SKM-1 (cell line): Measurements from ENCODE around the gene RAD51B.

Source experiments
- DNase-seq: peaks from one replicate; lab custom pipeline; 2025; ENCODE audit not compliant: unreplicated experiment; lab: John Stamatoyannopoulos, UW

RAD51B gene

DNA sequence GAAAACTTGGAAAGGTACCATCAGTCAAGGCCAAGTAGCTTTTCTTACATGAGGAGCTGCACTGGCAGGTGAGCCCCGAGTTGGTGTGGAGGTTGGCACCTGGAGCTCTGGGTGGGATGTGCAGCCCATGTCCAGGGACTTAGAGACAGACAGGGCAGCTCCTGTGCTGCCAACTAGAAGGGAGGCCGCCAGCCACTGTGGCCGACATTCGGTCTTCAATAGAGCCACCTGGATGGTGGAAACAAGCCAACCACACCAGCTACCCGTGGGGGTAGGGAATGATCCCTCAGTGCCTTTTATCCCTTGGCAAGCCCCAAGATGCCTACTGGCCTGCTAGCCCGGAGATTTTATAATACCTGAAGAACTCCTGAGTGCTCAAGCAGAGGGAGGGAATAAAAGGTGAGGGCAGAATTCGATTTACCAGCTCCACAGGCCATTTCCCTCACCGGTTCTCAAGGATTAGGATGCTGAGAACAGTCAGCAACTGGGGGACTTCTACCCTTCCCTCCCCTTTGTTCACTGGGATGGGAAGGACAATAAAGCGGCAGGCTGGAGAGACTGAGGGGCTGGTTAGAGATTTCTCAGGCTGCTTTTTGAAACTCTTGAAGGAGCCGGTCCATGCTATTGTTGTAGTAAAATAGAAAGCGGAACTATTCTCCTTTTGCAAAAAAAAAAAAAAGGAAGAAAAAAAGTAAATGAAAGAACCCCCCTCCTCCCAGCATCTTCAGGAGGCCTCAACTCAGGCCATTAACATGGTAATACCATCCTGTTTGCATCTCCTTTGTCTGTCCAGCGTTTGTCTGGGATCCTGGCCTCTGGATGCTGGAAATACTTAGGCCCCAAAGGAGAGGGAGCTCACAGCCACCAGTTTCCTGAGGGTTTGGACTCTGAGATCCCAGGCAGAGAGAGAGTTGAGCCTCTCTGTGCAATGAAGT lies 651.7 kb downstream of the RAD51B start:
- no peak for DNase-seq

GRCh38 chr14:68471964-68472508 lies 652.5 kb downstream of the RAD51B start:
- DNase-seq, result no peak

DNA sequence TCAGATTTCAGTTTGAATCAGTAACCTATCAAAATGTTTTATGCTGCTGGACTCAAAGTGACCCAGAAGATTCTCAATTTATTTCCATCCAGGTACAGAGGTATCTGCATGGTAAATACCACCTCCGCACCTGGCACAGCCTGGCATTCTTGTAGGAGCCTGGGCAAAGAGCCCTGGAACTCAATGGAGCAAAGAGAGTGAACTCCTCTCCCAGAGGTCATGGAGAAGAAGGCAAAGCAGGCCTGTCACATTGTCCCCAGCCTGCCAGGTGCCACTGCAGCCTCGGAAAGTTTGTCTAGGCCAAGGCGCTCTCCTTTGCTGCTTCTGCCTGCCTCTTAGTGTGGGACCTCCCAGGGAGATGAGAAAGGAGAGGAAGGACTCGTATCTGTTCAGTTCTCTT lies 653.5 kb downstream of the RAD51B start:
- no peak for DNase-seq

DNA sequence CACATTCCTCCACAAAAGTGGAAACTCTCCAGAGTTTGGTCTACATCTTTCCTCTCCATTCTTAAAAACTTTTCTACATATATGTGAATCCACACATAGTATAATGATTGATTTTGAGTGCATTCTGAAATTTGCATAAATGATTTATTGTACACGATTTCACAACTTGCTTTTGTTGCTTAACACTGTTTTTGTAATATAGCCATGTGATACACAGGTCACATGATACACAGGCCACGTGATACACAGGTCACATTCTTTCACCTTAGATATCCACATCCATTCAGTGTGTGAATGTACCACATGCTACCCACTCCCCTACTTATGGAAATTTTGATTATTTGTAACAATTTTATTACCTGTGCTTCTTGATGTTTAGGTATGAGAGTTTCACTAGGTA lies 654.2 kb downstream of the RAD51B start:
- DNase-seq, result no peak

GRCh38 chr14:68474741-68475140 lies 655.2 kb downstream of the RAD51B start:
- DNase-seq, result no peak

- DNase-seq, result no peak
These were observed 656.2 kb downstream of the RAD51B start for GRCh38 chr14:68475802-68476201.

GRCh38 chr14:68476212-68477109 lies 656.9 kb downstream of the RAD51B start:
- DNase-seq, result no peak

- DNase-seq, result no peak
These were observed 657.5 kb downstream of the RAD51B start for GRCh38 chr14:68477110-68477455.

DNA sequence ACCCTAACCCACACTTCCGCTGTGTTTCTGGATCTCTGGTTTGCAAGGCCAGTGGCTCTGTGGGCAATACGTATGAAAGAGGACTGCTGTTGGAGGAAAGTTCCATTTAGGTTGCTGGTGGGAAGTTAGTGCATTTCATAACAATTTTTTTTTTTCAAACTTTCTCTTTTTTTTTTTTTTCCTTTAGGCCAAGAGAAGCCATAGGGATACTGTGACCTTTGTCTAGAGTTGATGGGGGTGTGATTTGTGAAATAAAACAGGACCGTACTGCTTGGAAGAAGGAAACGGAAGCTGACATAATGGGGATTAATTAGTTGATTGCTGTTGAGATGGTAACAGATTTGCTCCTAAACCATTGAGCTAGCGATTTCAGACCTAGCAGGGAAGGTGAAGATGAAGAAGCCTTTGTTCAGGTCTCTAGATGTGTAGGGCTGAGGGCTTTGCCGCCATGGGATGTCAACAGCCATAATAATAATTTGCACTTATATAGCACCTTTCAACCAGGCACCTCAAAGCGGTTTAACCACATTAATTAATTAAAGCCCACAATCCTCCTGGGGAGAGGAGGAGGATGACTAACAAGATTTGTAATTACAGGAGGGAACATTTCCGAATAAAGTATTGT lies 658.0 kb downstream of the RAD51B start:
- no peak for DNase-seq

DNA sequence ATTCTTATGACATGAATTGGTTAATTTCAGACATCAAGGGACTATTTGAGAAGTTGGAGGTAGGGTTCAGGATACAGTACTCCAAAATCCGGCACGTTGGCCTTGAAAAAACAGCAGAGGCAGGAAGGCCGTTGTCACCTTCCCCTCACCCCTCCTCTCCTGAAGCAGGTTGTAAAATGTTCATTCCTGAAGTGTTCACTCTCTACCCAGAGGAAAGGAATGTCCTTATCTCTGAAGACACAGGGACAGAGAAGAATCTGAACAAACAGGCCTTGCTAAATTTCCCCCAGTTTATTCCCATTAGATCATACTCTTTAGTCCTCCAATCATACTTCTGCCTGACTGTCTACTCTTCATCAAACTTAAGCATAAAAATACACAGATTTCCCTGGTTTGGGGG lies 659.7 kb downstream of the RAD51B start:
- no peak for DNase-seq

DNA sequence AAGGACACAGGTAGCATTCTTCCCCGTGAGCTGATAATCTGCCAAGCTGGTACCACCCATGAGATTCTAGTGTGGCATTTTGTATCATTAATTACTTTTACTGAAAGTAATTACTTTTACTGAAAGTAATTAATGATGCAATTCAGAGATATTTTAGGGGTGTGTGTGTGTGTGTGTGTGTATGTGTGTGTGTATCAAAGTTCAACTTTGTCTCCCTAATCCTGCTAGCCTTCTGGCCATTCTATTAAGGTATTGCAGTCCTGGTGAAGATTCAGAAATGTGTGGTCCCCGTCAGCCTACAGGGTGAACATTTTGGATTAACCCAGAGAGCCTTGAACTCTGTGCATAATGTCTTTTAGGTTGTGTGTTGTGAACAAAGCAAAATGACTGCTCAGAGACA lies 662.4 kb downstream of the RAD51B start:
- DNase-seq, result no peak

GRCh38 chr14:68482772-68483395 lies 663.3 kb downstream of the RAD51B start:
- no peak for DNase-seq

GRCh38 chr14:68486033-68486732 lies 666.6 kb downstream of the RAD51B start:
- no peak for DNase-seq

- no peak for DNase-seq
These were observed 667.2 kb downstream of the RAD51B start for GRCh38 chr14:68486809-68487208.

- no peak for DNase-seq
These were observed 668.4 kb downstream of the RAD51B start for GRCh38 chr14:68487805-68488590.

DNA sequence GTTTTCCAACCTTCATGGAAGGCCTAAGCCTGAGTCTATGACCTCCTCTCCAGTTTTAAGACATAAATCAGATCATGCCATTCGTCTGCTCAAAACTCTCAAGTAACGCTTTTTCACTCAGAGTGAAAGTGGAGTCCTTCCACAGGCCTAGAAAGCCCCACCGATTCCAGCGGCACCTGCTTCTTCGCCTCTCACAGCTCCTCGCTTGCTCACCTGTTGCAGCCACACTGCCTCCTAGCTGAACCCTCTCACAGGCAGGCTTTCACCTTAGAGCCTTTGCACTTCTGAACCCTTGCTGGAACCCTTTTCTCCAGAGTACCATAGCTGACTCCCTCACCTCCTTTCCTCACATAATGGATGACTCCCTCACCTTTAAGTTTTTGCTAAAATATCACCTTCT lies 672.2 kb downstream of the RAD51B start:
- DNase-seq, result no peak

- no peak for DNase-seq
These were observed 673.0 kb downstream of the RAD51B start for GRCh38 chr14:68492381-68493151.

DNA sequence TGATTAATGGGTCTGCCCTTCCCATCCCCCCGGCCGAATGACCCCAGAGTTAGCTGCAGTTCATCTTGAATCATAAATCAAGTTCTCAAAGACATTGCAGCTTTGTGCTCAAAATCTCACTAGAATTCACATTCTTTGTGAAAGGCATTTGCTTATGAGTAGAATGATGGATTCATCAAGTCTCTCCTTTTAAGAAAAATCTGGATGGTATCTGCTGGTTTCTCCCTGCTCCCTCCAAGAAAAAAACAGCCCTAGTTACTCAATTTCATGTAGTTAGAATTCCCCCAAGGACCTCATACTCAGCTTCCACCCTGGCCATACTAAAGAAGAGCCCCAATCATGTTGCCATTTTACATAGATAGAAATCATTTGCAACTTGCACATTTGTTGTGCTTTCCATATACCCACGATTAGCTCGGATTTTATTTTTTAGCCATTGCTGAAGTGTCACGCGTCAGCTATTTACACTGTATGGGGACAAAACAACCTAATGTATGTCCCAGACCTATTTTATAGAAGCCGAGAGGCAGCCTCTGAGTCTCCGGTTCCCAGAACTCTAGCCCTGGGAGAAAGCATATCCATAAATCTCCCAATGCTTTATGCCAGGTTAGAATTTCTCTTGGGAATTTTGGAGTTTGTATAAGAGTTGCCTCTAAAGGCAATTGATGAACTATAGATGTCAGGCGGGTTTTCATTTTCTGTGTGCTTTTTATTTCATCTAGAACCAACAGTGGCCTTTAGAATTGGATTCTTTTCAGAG lies 673.8 kb downstream of the RAD51B start:
- no peak for DNase-seq
